HG03159 (cell line): Measurements from ENCODE around the gene GALNT12.

ENCODE experiments used
- ATAC-seq: cut with Tn5 transposase; IDR thresholded peaks from one replicate; pipeline ENCODE4 v1.9.1; 2021; ENCODE audit warnings: mild to moderate bottlenecking, moderate library complexity; ENCODE audit not compliant: unreplicated experiment

GALNT12 gene

GRCh38 chr9:98781588-98782383 lies 25.7 kb upstream of the GALNT12 start:
- ATAC-seq: no peak

- ATAC-seq: no peak
Observed at GRCh38 chr9:98783518-98784226, 23.8 kb upstream of the GALNT12 start.

- no peak for ATAC-seq
Observed at GRCh38 chr9:98784831-98785806, 22.4 kb upstream of the GALNT12 start.

DNA sequence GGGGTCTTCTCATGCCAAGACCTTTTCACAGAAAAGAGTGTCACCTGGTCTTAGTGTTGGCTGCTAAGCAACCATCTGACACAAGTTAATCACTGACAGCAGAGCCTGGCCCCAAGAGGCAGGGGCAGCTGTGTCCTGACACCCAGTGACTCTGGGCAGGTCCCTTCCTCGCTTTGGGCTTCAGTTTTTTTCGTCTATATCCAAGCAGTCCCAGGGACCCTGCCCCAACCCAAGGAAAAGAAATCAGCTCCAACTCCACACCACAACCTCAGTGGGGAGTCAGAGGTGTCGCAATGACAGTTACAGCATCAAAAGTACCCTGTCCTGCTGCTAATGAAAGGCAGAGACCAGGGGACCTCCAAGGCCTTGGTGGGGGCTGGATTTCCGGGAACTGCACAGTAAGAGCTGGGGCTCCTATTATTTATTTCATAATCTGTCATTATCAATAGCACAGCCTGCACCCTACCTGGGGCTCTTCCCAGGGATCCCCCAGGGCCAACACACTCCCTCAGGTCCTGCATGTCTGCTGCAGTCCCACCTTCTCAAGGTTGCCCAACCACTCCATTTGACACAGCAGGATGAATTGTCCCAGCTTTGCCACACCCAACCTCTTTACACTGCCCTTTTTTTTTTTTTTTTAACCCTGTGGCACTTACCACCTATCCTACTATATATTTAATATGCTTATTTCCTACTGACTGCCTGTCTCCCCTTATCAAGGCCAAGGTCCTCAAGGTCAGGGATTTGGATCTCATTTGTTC lies 20.5 kb upstream of the GALNT12 start:
- no peak for ATAC-seq

- no peak for ATAC-seq
Observed at GRCh38 chr9:98787766-98788335, 19.6 kb upstream of the GALNT12 start.

GRCh38 chr9:98789483-98790133 lies 17.9 kb upstream of the GALNT12 start:
- ATAC-seq: no peak

DNA sequence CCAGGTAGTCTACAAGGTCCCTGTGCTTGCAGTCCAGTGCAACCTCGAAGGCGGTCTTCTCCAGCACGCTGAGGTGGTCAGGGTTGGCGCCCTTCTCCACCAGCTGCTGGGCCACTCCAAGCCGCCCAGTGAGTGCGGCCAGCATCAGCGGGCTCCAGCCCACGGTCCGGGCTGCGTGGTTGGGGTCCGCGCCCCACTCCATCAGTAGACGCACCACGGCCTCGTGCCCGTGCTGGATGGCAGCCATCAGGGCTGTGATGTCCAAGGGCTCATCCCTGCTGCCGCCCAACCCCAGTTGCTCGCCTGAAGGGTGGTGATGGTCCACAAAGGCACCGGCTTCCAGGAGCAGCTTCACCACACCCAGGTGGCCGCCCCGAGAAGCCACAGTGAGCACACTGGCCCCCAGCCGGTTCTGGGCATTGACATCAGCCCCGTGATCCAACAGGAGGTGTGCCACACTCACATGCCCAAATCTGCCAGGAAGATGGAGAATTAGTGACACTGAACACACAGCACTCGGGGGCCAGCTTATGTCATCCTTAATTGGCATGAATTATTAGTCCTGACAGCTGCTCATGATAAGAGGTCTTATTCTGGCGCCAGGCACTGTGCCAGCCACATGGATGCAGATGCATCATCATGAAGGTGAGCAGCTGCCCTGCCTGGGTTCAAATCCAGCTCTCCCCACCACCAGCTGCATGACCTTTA lies 17.2 kb upstream of the GALNT12 start:
- ATAC-seq: no peak

- ATAC-seq: peak; percentile 64
Observed at GRCh38 chr9:98790842-98791607, 16.4 kb upstream of the GALNT12 start.

DNA sequence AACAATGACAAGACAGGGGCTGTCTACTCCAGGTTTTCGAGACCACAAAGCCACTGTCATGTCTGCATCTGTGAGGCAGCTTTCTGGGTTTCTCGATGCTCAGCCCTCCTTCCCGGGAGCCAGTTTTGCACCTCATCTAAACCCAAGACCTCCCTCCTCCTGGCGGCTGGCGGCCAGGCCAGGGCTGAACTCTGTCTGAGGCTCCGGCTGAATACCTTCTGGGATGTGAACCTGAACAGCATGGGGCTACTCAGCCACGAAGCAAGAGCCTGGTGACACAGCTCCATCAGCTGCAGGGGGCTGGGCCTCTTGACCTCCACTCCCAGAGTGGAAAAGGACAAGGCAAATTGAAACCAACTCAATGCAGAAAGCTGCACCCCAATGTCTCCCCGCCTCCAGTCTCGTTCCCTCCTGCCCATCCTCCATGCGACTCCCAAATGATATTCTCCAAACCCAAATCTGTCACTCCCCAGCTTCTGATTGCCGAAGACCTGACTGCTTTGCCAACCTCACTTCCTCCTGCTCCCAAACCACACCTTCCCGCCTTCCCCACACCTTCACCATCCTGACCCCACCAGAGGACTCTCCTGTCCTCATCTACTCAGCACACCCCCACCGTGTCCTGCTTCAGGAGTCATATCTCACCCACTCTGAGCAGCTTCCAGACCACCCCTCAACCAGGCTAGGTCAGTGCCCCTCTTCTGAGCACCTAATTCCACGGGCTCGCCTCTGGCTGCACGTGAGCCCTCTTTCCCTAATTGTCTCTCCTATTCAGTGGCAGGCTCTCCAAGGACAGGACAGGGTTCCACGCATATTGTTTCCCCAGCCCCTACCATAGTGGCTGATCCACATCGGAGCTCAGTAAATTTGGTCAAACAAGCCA lies 15.6 kb upstream of the GALNT12 start:
- no peak for ATAC-seq

DNA sequence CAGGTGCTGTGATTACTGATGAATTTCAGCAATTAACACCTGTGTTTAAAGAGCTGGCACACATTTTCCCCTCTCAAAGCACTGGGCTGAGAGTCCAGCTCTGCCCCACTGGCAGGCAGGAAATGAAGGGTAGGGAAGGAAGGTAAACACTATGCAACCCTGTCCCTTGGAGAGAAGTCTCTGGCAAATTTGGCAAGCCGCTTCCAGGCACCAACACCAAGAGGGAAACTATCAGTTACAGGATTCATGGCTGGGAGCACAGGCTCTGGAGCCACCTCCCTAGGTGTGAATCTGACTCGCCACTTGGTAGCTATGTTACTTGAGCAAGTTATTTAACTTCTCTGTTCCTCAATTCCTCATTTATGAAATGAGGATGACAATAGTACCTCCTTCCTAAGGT lies 14.4 kb upstream of the GALNT12 start:
- ATAC-seq: no peak

DNA sequence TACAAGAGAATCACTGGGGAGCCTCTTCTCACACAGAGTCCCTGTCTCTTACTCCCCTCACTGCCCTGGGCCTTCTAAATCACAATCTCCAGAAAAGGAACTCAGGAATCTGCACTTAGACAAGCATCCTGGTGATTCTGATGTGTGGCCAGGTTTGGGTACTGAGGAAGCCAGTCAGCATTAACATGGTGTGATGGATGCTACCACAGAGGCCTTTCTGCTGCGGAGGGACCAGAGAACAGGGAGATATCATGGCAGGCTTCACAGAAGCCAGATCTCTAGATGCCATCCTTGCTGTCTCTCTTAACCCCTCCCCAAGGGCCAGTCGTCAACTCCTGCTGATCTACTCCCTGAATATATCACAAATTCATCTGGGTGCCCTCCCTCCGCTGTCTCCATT lies 12.7 kb upstream of the GALNT12 start:
- ATAC-seq: no peak

DNA sequence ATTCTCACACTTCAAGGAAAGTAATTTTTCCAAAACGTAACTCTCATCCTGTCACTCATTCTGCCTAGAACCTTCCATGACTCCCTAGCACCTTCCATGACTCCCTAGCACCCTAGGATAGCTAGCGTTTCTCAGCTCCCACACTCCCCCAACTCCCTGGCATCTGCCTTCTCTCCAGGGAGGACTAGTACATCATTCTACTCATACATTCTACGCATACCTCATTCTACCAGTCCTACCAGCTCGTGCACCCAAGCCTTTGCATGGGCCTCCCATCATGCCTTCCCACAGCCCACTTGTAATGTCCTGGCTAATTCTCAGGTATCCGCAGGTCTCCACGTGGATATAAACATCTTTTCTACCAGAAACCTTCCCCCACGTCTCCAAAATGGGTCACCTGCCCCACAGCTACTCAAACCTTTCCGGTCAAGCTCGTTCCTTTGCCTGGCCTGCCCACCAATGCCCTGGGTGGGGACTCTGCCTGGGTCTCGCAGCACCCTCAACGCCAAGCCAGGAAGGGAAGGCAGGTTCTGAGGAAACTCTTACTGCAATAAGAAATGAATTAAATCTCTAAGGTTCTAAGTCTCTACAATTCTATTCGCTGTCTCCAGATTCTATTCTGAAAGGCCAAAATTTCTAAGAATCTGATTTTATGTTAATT lies 12.0 kb upstream of the GALNT12 start:
- ATAC-seq: no peak

- peak; percentile 39 for ATAC-seq
Observed at GRCh38 chr9:98795970-98796363, 11.5 kb upstream of the GALNT12 start.

GRCh38 chr9:98796364-98797101 lies 10.9 kb upstream of the GALNT12 start, which contains the start of gene ANKS6:
Gene ANKS6 (minus strand): TSS chr9:98796555. CDS start chr9:98796491, 64 bp downstream.
- peak; percentile 87 for ATAC-seq

GRCh38 chr9:98797491-98797890 lies 10.0 kb upstream of the GALNT12 start:
- no peak for ATAC-seq

DNA sequence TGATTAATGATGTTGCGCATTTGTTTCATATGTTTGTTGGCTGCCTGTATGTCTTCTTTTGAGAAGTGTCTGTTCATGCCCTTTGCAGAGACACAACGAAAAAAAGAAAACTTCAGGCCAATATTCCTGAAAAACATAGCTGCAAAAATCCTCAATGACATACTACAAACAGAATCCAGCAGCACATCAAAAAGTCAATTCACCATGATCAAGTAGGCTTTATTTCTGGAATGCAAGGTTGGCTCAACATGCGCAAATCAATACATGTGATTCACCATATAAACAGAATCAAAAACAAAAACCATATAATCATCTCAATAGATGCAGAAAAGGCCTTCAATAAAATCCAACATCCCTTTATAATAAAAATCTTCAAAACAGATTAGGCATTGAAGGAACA lies 9.2 kb upstream of the GALNT12 start:
- ATAC-seq: no peak
